ENCODE results near the gene SND1.

SND1 gene

GRCh38 chr7:127799535-127800305 lies 147.7 kb downstream of the SND1 start:
- in situ Hi-C loops (cut with HindIII; ENCODE audit: low pct_ligation_motif_present, low sequenced_read_pairs), result no loop called here
- no peaks in the 10 kb centered on the region for H3K27me3 ChIP-seq (replicated peaks)
- H3K36me3 ChIP-seq (replicated peaks), result no peaks in the 10 kb centered on the region
- H3K27ac ChIP-seq, result no peak overlapping the region
- no peak for TF ChIP-seq CTCF (IDR thresholded peaks at IDR 0.05; ENCODE audit: low read depth, low read length, missing control alignments)
- H3K4me3 ChIP-seq (ENCODE audit: low read depth, low read length), result no peak overlapping the region
- DNase-seq, result no peak

GRCh38 chr7:127802845-127803244 lies 150.9 kb downstream of the SND1 start:
- no peak overlapping the region for H3K27ac ChIP-seq
- TF ChIP-seq CTCF (IDR thresholded peaks at IDR 0.05; ENCODE audit: low read depth, low read length, missing control alignments), result no peak
- in situ Hi-C loops (cut with HindIII; ENCODE audit: low pct_ligation_motif_present, low sequenced_read_pairs), result no loop called here
- H3K4me3 ChIP-seq (ENCODE audit: low read depth, low read length), result no peak overlapping the region
- no peak for DNase-seq
- H3K27me3 ChIP-seq (replicated peaks), result no peaks in the 10 kb centered on the region
- peaks cover 5% of the 10 kb centered on the region for H3K36me3 ChIP-seq (replicated peaks)

- no peak overlapping the region for H3K27ac ChIP-seq
- no peak overlapping the region for H3K4me3 ChIP-seq (ENCODE audit: low read depth, low read length)
- peaks cover 9% of the 10 kb centered on the region for H3K36me3 ChIP-seq (replicated peaks)
- in situ Hi-C loops (cut with HindIII; ENCODE audit: low pct_ligation_motif_present, low sequenced_read_pairs), result no loop called here
- no peak for DNase-seq
- TF ChIP-seq CTCF (IDR thresholded peaks at IDR 0.05; ENCODE audit: low read depth, low read length, missing control alignments), result no peak
- H3K27me3 ChIP-seq (replicated peaks), result no peaks in the 10 kb centered on the region
Measured at GRCh38 chr7:127803626-127804025, 151.6 kb downstream of the SND1 start.

GRCh38 chr7:127807340-127807739 lies 155.3 kb downstream of the SND1 start:
- Histone ChIP-seq H3K4me3 (ENCODE audit: low read depth, low read length) (no peak overlapping the region), H3K27me3 (replicated peaks) (no peaks in the 10 kb centered on the region), H3K36me3 (replicated peaks) (peaks cover 18% of the 10 kb centered on the region), H3K27ac (no peak overlapping the region)
- no peak for DNase-seq
- TF ChIP-seq CTCF (IDR thresholded peaks at IDR 0.05; ENCODE audit: low read depth, low read length, missing control alignments), result no peak
- in situ Hi-C loops (cut with HindIII; ENCODE audit: low pct_ligation_motif_present, low sequenced_read_pairs), result no loop called here

- TF ChIP-seq CTCF (IDR thresholded peaks at IDR 0.05; ENCODE audit: low read depth, low read length, missing control alignments), result no peak
- DNase-seq, result no peak
- in situ Hi-C loops (cut with HindIII; ENCODE audit: low pct_ligation_motif_present, low sequenced_read_pairs), result no loop called here
- H3K4me3 ChIP-seq (ENCODE audit: low read depth, low read length), result no peak overlapping the region
- peaks cover 18% of the 10 kb centered on the region for H3K36me3 ChIP-seq (replicated peaks)
- H3K27me3 ChIP-seq (replicated peaks), result no peaks in the 10 kb centered on the region
- H3K27ac ChIP-seq, result no peak overlapping the region
Measured at GRCh38 chr7:127807829-127808228, 155.8 kb downstream of the SND1 start.

- DNase-seq, result peak; percentile 67
- no peak overlapping the region for H3K4me3 ChIP-seq (ENCODE audit: low read depth, low read length)
- in situ Hi-C loops (cut with HindIII; ENCODE audit: low pct_ligation_motif_present, low sequenced_read_pairs), result no loop called here
- H3K27me3 ChIP-seq (replicated peaks), result no peaks in the 10 kb centered on the region
- peak overlapping the region; percentile 7 for H3K27ac ChIP-seq
- no peak for TF ChIP-seq CTCF (IDR thresholded peaks at IDR 0.05; ENCODE audit: low read depth, low read length, missing control alignments)
- H3K36me3 ChIP-seq (replicated peaks), result peaks cover 18% of the 10 kb centered on the region
Measured at GRCh38 chr7:127809261-127809702, 157.3 kb downstream of the SND1 start.
